ENCODE data around the gene MAGI1. TPM values are rescaled to one million over a fixed set of nuclear protein-coding genes. Genes with fewer than 3 reads are reported as not detected.
"Not testable (repeated sequence)": the region's sequence is repeated elsewhere in the genome, so short reads cannot be mapped to it uniquely, and the experiment has no call there.

The MAGI1 gene
- total RNA-seq, 1 donor from 2014 or later, result 44.9 TPM

DNA sequence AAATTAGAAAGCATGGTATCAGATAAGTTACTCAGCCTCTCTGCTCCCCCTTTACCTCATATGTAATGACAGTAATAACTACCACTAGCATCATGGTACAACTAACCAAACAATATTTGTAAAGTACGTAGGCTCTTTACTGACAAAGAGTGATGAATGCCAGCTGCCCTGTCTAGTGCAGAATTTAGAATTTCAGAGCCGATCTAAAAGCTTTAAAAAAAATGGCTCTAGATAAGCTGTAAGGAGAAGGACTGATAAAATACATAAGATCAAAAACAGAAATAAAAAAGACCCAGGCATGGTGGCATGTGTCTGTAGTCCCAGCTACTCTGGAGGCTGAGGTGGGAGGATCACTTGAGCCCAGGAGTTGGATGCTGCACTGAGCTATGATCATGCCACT, 424.1 kb downstream of the MAGI1 start:
- no peak for DNase-seq (ENCODE audit: extremely low read depth, low read depth, low spot score)

DNA sequence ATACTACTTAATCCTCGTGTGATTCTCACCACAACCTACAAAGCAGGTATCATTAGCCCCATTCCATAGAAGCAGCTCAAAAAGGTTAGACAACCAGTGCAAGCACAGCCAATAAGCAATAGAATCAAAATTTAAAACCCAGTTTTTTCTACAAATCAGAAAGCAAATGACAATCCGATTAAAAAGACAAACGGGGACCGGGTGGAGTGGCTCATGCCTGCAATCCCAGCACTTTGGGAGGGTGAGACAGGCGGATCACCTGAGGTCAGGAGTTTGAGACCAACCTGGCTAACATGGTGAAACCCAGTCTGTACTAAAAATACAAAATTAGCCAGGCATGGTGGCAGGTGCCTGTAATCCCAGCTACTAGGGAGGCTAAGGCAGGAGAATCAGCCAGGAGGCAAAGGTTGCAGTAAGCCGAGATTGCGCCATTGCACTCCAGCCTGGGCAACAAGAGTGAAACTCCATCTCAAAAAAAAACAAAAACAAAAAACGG, 430.7 kb downstream of the MAGI1 start:
- not testable (repeated sequence) for DNase-seq (ENCODE audit: extremely low read depth, low read depth, low spot score)

DNA sequence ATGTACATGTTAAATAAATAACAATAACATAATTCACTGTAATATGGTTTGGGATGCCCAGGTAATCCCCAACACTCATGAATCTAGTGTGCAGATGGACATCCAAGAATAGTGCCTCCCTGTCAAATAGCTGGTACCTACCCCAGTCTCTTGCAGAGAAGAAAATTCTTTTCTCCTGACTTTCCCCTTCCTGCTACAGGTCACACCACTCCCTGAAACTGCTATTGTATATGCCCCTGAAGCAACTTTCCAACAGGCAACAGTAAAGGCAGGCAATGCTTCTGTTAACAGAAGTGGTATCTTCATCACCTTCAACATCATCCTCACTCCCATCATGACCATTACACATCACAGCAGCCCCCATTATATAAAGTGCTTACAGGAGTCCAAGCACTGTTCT, 431.6 kb downstream of the MAGI1 start:
- DNase-seq (ENCODE audit: extremely low read depth, low read depth, low spot score), result no peak

DNA sequence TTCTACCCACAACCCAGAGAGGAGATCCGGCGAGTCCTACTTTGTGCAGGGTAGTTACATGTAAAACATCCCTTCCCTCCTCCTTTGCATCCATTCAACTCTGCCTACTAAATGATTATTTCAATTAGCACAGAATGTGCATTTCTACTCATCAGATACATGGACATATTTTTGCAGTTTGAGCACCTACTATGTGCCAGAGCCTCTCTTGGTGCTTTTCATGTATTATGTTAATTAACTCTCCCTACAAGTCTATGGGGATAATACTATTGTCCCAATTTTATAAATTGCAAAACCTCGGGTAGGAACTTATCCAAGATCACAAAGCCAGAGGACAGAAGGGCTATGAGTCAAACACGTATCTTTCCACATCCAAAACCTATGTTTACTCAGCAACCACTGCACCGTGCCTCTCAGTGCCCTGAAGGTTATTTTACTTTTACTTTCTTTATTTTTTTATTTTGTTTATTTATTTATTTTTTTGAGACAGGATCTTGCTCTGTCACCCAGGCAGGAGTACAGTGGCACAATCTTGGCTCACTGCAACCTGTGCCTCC, 432.8 kb downstream of the MAGI1 start:
- DNase-seq (ENCODE audit: extremely low read depth, low read depth, low spot score), result no peak

DNA sequence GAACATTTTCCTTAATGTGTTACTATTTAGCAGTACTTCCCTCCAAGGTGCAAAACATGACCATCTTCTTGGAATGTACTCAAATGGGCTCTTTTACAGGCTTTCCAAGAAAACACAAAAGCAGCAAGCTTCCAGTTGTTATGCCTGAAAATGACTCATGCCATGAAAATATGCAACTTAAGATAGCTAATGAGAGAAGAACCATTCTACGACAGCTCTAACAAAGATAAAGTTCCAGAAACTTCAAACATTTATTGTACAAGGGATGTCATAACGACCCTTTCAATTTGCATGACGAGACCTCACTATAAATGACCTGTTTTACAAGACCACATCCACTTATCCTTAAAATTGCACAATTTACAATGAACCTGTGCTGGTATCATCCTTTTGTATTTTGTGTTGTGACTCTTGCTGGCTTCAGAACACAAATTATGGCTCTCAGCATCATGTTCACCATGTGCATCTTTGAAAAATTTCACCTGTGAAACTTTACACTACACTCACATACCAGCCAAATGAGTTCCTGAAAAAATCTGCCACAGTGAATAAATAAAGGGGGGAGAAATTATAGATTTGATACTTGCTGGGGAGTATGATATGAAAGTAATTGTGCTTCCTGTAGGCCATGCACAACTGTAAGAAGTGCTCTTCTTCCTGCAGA, 433.7 kb downstream of the MAGI1 start:
- DNase-seq (ENCODE audit: extremely low read depth, low read depth, low spot score), result no peak

DNA sequence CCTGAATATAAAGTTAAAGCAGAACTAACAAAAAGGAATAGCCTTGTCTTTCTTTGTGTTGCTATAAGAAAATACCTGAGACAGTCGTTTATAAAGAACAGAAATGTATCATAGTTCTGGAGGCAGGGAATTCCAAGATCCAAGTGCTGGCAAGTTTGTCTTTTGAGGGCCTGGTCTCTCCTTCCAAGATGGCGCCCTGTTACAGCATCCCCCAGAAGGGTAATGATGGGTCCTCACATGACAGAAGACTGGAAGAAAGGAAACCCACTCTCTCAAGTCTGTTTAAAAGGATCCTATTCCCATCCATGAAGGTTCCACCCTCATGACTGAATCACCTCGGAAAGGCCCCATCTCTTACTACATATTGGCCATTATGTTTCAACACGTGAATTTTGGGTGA, 435.1 kb downstream of the MAGI1 start:
- no peak for DNase-seq (ENCODE audit: extremely low read depth, low read depth, low spot score)

DNA sequence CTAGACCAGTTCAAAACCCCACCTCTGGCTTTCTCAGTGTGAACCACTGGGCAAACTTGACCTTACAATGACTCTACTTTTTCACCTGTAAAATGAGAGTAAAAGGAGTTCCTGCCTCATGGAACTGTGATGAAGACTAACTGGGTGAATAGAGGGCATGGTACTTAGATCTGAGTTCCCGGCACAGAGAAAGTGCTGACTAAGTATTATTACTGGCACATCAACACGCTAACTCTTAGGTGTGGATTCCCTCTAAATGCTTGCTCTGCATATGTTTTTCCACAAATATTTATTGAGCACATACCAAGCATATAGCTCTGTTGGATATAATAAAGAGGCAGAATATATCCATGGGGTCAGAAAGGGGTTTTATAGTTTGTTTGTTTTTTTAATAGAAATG, 437.8 kb downstream of the MAGI1 start:
- DNase-seq (ENCODE audit: extremely low read depth, low read depth, low spot score), result no peak

DNA sequence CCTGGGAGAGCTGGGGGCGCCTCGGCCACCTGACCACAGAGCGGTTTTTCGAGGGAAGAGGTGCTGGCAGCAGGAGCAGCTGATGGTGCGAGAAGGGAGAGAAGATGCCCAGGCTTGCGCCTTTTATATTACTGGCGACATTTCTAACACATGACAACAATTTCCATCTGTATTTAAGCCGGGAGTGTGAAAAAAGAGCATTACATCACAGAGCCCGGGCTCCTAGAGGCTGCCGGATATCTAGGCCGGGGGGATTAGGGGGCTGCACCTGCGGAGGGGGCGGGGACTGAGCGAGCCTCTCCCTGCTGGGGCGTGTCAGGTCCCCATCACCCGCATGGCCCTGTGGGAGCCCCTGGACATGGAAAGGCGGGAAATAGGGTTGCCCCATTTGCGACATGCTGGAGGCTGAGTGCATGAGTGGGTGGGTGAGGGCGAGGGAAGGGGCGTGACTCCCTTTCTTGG, 440.7 kb downstream of the MAGI1 start:
- no peak for DNase-seq (ENCODE audit: extremely low read depth, low read depth, low spot score)

DNA sequence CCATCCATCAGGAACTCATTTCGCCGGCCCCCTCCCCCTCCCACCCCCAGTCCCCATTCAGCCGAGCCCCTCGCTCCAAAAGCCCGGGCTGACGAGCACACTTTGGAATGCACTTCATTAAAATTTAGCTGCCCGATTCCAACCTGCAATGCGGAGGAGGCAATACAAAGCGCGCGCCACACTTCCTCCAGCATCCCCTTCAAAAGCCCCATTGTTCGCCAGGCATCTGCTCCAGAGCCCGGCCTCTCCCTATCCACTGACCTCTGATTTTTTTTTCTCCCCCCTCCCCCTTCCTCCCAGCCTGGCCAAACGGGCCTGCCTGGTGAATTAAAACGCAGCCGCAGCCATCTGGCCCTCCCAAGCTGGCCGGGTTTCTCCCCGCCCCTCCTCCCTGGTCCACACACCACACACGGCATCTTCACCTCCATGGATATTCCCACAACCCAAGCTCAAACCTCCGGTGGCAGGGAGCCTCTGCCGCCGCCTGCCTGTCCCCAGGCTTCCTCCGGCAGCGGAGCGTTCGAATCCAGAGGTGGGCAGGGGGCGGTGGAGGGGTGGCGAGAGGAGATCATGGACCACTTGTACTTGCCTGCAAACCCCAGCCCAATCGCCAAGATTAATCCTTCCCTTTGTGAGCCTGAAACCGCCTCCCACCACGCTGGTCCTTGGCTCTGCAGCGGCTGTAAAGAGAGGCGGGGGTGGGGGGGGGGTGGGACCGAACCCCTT, 441.3 kb downstream of the MAGI1 start:
- no peak for DNase-seq (ENCODE audit: extremely low read depth, low read depth, low spot score)

DNA sequence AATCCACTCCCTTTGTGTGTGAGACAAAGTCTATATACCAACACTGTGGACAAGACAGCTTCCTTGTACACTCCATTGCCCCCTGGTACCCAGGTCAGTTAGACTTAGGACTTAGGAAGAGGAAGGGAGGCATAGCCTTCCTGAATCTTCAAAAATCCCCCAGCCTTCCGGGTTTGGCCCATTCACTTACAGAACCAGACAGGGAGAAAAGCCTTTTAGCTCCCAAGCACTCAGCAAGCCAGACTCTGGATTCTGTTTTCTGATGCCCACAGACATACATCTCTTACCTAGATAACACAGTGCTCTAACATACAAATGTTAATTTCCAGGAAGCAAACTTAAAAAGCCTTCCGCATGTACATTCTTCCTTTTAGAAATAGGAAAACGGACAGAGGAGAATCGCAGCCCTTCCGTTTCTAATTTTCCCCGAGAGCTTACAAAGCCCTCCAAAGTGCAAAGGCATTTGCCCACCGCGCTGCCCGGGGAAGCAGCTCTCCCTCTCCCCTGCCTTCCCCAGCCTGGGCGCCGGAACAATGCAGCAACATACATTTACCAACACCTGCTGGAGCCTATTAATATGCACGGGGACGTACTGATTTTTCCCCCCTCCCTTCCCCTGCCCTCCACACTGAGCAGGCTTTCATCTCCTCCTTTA, 442.0 kb downstream of the MAGI1 start:
- DNase-seq (ENCODE audit: extremely low read depth, low read depth, low spot score), result no peak

DNA sequence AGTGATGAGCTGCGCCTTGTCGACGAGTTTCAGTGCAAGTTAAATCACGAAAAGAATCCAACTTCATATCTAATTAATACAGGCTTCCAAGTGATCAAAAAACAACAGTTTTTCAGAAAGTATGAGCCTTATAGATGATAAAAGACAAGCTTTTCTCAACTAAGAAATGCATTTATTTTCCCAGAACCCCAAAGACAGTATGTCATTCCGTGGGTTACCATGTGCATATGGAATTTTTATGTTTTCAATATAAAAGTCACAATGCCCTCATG, 442.8 kb downstream of the MAGI1 start:
- DNase-seq (ENCODE audit: extremely low read depth, low read depth, low spot score), result no peak

DNA sequence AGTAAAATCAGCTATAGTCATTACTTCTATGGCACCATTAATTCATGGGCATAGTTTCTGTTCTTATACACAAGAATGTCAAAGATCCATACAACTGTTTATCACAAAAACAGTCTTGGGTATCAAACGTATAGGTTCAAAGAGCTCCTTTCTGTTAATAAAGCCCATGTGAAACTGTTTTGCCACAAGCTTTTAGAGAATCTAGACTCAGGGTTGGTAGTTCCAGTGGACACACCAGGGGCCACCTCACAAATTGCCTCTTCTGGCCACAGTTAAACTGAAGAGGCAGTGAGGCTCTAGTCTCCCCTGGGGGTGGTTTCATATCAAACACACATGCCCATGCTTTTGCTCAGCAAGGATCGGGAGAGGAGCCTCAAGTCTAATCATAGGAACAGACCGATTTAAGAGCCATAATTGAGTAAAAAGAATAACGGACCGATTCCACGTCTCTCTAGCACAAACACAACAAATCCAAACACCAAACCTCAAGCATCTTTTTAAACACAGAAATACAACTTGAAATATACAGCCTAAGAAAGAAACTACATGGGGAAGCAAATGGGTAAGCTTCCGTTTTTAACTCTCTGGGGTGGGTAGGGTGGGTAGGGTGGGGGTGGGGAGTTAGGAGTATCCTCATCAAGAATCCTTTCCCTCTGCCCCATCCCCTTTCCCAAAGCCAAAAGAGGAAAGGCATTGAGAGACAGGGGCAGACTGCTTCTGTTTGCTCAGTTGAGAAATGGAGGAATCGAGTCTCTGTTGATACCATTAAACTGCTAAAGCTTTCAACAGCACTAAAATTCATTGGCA, 443.3 kb downstream of the MAGI1 start:
- DNase-seq (ENCODE audit: extremely low read depth, low read depth, low spot score), result no peak

DNA sequence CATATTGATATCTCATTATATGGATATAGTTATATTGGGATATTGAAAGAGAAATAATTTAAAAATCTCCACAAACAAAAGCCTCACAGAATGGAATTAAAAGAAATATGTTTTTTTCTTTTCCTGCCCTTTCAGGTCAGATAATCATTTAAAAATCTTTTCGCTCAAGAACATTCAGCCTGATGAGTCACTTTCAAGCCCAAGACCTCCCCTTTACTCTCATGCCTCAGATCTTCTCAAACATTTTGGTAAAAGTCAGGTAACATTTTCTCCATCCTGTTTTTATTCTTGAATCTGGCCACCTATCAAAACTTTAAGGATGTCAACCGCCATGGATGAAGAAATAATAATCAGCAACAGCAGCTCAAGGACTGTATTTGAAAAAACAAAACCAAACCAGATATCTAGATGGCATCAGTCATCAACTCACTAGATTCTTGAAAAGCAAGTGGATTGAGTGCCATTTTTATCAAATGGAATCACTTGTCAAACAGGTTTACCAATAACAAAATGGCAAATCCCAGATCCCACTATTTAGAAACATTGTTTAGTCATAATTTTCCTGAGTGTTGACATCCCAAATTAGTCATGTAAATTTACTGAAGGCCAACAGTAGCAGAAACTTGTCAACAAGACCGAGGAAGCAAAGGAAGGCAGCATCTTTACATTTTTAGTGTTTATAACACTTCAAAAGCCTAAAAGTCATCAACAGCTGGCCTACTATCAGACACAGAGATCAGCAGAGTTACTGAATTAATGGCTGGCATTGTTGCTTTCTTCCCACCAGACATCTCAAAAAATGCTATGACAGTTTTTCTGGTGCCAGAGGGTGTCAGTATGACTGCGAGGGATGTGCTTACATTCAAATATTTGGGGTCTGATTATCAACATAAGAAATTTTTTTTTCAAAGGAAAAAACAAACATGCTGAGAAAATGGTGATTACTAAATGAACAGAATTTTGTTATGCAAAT, 444.7 kb downstream of the MAGI1 start:
- no peak for DNase-seq (ENCODE audit: extremely low read depth, low read depth, low spot score)

DNA sequence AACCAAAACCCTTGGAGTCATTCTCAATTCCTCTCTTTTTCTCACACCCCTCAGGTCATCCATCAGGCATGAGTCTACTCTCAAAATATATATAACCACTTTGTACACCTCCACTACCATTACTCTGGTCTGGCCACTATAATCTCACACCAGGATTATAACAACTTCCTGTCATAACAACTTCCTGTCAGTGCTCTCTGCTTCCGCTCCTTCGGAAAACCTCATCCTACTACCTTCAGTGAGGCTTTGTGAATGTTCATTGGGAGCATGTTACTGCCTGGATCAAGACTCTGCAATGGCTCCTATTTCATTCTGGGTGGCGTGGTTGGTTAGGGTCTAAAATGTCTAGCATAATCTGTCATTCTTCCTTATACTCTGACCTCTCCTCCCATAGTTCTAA, 447.4 kb downstream of the MAGI1 start:
- DNase-seq (ENCODE audit: extremely low read depth, low read depth, low spot score), result no peak

DNA sequence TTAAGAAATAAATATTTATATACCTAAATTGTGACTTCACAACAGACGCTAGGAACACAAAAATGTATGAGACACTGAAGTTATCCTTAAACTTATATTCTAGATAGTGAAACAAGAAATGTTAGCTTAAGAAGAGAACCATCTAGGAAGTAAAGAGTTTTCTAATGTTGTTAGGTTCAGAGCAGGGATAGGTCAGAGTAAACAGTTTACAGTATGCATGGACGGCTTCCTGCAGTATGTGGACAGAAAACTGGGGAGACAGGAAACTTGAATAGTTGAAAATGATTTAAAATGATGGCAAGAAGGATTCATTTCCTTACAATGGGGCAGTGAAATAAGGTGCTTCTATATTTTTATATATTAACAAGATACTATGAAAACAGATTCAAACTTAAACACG, 449.8 kb downstream of the MAGI1 start:
- DNase-seq (ENCODE audit: extremely low read depth, low read depth, low spot score), result no peak

DNA sequence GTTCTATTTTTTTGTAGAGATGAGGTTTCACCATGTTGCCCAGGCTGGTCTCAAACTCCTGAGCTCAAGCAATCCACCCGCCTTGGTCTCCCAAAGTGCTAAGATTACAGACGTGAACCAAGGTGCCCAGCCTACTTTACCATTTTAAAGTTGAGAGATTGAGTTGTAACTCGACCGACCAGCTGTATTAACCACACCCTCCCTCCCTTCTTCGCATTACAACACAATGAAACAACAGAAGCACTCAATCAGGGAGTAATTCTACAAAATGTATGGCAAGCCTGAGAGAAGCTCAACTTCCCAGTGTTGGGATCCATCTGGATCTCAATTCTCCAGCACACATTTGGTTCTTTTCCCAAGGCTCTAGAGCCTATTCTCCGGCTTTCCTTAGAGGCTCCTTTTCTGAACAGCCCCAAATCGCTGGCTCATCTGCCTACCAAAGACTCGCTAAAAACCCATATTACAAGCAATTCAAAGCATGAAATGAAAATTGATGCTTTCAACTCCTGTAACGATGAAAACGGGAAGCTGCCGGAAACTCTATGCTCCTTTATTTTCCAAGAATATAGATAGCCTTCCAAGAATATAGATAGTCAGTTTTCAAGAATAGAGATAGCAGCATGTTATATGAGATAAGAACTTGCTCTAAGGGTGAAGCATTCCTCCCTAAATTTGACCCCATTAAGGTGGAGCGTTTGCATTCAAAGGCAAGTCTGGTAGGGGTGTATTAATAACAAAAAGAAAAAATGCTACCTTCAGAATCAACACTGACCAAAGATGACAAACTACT, 450.9 kb downstream of the MAGI1 start:
- no peak for DNase-seq (ENCODE audit: extremely low read depth, low read depth, low spot score)

DNA sequence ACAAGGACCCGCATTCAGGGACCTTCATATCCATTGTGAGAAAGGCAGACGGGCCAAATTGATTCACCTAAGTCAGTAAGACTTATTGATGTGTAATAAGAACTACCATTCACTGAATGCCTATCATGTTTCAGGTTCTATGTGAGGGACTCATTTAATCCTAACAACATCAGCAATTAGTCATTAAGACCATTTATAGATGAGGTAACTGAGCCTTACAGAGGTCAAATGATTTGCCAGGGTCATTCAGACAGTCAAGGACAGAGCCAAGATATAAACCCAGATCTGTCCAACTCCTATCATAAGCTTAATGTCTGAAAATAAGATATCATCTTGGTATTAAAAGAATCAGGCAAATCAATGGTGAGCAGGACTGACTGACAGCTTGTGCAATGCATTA, 453.8 kb downstream of the MAGI1 start:
- no peak for DNase-seq (ENCODE audit: extremely low read depth, low read depth, low spot score)

DNA sequence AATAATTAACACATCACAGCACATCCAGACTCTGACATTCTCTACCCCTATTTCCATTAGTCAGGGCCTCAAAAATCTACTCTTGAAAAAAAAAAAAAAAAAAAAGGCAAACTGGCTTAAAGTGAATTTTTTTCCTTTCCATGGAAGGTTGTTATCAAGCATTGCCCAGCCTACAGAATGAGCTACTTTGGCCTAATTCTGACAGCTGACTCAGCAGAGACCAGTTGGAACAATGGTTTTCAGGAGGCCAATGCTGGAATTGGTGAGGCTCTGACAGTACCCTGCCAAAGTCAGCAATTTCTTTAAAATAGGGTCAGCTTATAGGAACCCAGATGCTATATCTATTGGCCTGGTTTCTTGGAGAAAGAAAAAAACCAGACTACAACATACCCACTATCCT, 454.7 kb downstream of the MAGI1 start:
- no peak for DNase-seq (ENCODE audit: extremely low read depth, low read depth, low spot score)

DNA sequence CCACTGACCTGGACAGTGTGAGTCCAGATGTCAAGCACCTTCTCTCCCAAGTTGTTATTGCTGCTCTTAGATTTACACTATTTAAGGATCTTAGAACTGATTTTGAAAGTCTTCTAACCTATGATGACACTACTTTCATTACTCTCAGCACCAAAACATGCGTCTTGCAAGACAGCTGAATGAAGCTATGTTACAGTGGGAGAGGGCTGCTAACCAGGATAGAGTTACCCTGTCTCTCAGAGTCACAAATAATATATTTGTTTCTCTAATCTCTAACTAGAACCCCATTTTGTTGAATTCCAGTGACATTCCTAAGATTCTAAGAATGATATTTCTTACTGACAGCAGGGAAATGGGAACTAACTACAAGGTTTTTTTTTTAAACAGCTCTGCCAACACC, 455.5 kb downstream of the MAGI1 start:
- DNase-seq (ENCODE audit: extremely low read depth, low read depth, low spot score), result no peak

All from glomerular endothelial cell (primary cell).